Measurements from ENCODE around the gene ANKEF1.

DNA sequence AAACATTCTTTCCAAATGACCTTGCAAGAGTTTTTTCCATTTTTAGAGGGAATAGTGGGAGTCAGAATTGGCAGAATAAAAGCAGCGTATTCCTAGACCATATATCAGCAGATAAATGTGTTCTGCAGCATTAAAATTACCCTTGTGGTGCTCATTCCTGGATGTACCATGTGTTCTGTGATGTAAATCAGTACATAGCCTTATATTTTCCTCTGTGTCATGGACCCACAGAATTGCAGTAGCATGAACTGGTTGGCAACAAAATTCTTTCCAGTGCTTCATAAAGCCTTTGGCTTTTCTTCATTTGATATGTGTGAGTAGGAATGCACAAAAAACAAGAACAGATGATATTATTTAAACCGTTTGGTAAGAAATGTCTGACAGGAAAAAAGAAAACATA lies 32.5 kb downstream of the ANKEF1 start:
- TF ChIP-seq, protein P1, sequence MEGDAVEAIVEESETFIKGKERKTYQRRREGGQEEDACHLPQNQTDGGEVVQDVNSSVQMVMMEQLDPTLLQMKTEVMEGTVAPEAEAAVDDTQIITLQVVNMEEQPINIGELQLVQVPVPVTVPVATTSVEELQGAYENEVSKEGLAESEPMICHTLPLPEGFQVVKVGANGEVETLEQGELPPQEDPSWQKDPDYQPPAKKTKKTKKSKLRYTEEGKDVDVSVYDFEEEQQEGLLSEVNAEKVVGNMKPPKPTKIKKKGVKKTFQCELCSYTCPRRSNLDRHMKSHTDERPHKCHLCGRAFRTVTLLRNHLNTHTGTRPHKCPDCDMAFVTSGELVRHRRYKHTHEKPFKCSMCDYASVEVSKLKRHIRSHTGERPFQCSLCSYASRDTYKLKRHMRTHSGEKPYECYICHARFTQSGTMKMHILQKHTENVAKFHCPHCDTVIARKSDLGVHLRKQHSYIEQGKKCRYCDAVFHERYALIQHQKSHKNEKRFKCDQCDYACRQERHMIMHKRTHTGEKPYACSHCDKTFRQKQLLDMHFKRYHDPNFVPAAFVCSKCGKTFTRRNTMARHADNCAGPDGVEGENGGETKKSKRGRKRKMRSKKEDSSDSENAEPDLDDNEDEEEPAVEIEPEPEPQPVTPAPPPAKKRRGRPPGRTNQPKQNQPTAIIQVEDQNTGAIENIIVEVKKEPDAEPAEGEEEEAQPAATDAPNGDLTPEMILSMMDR (conservative IDR thresholded peaks at IDR 0.05; ENCODE audit: low read depth in 2 of 2) = no peak
- TF ChIP-seq, protein P2, sequence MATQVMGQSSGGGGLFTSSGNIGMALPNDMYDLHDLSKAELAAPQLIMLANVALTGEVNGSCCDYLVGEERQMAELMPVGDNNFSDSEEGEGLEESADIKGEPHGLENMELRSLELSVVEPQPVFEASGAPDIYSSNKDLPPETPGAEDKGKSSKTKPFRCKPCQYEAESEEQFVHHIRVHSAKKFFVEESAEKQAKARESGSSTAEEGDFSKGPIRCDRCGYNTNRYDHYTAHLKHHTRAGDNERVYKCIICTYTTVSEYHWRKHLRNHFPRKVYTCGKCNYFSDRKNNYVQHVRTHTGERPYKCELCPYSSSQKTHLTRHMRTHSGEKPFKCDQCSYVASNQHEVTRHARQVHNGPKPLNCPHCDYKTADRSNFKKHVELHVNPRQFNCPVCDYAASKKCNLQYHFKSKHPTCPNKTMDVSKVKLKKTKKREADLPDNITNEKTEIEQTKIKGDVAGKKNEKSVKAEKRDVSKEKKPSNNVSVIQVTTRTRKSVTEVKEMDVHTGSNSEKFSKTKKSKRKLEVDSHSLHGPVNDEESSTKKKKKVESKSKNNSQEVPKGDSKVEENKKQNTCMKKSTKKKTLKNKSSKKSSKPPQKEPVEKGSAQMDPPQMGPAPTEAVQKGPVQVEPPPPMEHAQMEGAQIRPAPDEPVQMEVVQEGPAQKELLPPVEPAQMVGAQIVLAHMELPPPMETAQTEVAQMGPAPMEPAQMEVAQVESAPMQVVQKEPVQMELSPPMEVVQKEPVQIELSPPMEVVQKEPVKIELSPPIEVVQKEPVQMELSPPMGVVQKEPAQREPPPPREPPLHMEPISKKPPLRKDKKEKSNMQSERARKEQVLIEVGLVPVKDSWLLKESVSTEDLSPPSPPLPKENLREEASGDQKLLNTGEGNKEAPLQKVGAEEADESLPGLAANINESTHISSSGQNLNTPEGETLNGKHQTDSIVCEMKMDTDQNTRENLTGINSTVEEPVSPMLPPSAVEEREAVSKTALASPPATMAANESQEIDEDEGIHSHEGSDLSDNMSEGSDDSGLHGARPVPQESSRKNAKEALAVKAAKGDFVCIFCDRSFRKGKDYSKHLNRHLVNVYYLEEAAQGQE (IDR thresholded peaks at IDR 0.05; ENCODE audit: unreplicated experiment) = no peak
